Suprapubic skin (tissue), 3 donors: Measurements from ENCODE around the gene TDP2.
"Not testable (repeated sequence)": the region's sequence is repeated elsewhere in the genome, so short reads cannot be mapped to it uniquely, and the experiment has no call there.

ENCODE experiments used
- POLR2A ChIP-seq, 2 donors: fragments of 450-650 bp; IDR thresholded peaks; one replicate each; pipeline ENCODE4 v1.6.1; 2017; ENCODE audit warnings: antibody characterized with exemption in 2 of 2, mild to moderate bottlenecking in 2 of 2, moderate library complexity in 2 of 2
- TF ChIP-seq, protein P1 (sequence below), 2 donors: fragments of 200-600 bp in 1 of 2; fragments of 450-650 bp in 1 of 2; sonication (generic) in 1 of 2; IDR thresholded peaks; one replicate each; pipeline ENCODE4 v1.5.1; 2016 to 2019; ENCODE audit warnings: antibody characterized with exemption in 2 of 2, mild to moderate bottlenecking in 1 of 2, moderate library complexity in 1 of 2

DNA sequence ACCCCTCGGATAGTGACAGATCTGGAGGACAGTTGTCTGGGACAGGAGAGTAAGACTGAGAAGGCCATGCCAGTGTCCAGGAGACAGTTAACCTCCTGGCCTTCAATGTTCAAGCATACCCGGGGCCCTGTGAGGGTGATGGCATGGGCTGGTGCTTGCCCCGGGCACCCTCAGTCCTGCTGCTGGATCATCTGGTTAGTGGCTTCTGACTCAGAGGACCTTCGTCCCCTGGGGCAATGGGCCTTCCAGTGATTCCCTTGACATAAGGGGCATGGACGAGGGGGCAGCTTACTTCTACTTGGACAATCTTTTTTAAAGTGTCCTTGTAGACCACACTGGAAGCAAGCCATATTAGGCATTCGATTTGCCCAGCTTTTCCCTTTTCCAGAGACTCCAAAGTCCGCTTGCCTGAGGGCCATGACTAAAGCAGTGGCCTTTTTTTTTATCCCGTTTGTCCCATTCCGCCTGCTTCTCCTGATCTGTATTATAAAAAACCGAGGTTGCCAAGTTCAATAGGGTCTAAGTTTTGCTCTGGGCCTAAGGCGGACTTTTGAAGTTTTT, 12.2 kb upstream of the TDP2 start:
- TF ChIP-seq, protein P1, sequence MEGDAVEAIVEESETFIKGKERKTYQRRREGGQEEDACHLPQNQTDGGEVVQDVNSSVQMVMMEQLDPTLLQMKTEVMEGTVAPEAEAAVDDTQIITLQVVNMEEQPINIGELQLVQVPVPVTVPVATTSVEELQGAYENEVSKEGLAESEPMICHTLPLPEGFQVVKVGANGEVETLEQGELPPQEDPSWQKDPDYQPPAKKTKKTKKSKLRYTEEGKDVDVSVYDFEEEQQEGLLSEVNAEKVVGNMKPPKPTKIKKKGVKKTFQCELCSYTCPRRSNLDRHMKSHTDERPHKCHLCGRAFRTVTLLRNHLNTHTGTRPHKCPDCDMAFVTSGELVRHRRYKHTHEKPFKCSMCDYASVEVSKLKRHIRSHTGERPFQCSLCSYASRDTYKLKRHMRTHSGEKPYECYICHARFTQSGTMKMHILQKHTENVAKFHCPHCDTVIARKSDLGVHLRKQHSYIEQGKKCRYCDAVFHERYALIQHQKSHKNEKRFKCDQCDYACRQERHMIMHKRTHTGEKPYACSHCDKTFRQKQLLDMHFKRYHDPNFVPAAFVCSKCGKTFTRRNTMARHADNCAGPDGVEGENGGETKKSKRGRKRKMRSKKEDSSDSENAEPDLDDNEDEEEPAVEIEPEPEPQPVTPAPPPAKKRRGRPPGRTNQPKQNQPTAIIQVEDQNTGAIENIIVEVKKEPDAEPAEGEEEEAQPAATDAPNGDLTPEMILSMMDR (IDR thresholded peaks at IDR 0.05): not testable (repeated sequence)
- not testable (repeated sequence) for TF ChIP-seq POLR2A (IDR thresholded peaks at IDR 0.05)
